WTC11 (cell line): ENCODE data around the gene ROS1. TPM values are rescaled to one million over a fixed set of nuclear protein-coding genes. Genes with fewer than 3 reads are reported as not detected.

Experiments
- AR ChIP-seq: fragments of 250-450 bp; sonication (Bioruptor Pico); IDR thresholded peaks from 2 replicates; pipeline ENCODE4 v1.9.0; 2021; ENCODE audit warnings: mild to moderate bottlenecking
- ARID4B ChIP-seq: sonication (generic); formaldehyde crosslinking; IDR thresholded peaks from 2 replicates; pipeline ENCODE4 v1.8.0; 2023; ENCODE audit warnings: missing genetic modification reagents, mild to moderate bottlenecking, borderline replicate concordance
- CREM ChIP-seq: sonication (generic); formaldehyde crosslinking; IDR thresholded peaks from 2 replicates; pipeline ENCODE4 v1.8.1; 2022; ENCODE audit warnings: mild to moderate bottlenecking, missing genetic modification reagents, moderate library complexity
- CTCF ChIP-seq: fragments of 200-600 bp; IDR thresholded peaks from 2 replicates; pipeline ENCODE4 v1.8.0; 2022; ENCODE audit warnings: antibody characterized with exemption
- E2F1 ChIP-seq: sonication (generic); formaldehyde crosslinking; IDR thresholded peaks from 2 replicates; pipeline ENCODE4 v1.8.0; 2022; ENCODE audit warnings: mild to moderate bottlenecking, missing genetic modification reagents
- FOXP4 ChIP-seq: sonication (generic); formaldehyde crosslinking; IDR thresholded peaks from 2 replicates; pipeline ENCODE4 v1.8.0; 2022; ENCODE audit warnings: mild to moderate bottlenecking, missing genetic modification reagents
- MLX ChIP-seq: sonication (generic); formaldehyde crosslinking; IDR thresholded peaks from 2 replicates; pipeline ENCODE4 v1.8.1; 2023; ENCODE audit warnings: mild to moderate bottlenecking, missing genetic modification reagents, moderate library complexity
- OVOL2 ChIP-seq: fragments of 250-450 bp; sonication (Bioruptor Pico); IDR thresholded peaks from 2 replicates; pipeline ENCODE4 v1.9.0; 2021; ENCODE audit warnings: mild to moderate bottlenecking, borderline replicate concordance
- TCF7 ChIP-seq: sonication (generic); formaldehyde crosslinking; IDR thresholded peaks from 2 replicates; pipeline ENCODE4 v1.8.0; 2022; ENCODE audit warnings: mild to moderate bottlenecking, low read depth, missing genetic modification reagents, moderate library complexity
- ZNF232 ChIP-seq: sonication (generic); formaldehyde crosslinking; IDR thresholded peaks from 2 replicates; pipeline ENCODE4 v1.8.0; 2022; ENCODE audit warnings: mild to moderate bottlenecking, missing genetic modification reagents
- ZNF281 ChIP-seq: sonication (generic); formaldehyde crosslinking; IDR thresholded peaks from 2 replicates; pipeline ENCODE4 v1.8.0; 2023; ENCODE audit warnings: mild to moderate bottlenecking, missing genetic modification reagents
- ZSCAN18 ChIP-seq: fragments of 250-450 bp; sonication (Bioruptor Pico); IDR thresholded peaks from 2 replicates; pipeline ENCODE4 v2.1.2; 2022; ENCODE audit warnings: mild to moderate bottlenecking, moderate library complexity
- total RNA-seq: library from RNA; stranded (reverse); gene quantifications from 3 replicates; pipeline ENCODE4 v1.2.3, GENCODE V29; 2021

Gene ROS1
- total RNA-seq, 1 experiment from 2014 or later: 0.02 TPM

- TF ChIP-seq E2F1: no peak
- no peak for TF ChIP-seq ZNF281 (CRISPR knock-in tag)
- no peak for TF ChIP-seq MLX
- no peak for TF ChIP-seq FOXP4 (CRISPR knock-in tag)
- no peak for TF ChIP-seq ARID4B (CRISPR knock-in tag)
- TF ChIP-seq CREM (CRISPR knock-in tag): no peak
- no peak for TF ChIP-seq ZSCAN18 (CRISPR knock-in tag)
- no peak for TF ChIP-seq CTCF
- TF ChIP-seq ZNF232: no peak
- TF ChIP-seq TCF7 (CRISPR knock-in tag): no peak
- no peak for TF ChIP-seq AR (CRISPR knock-in tag)
- TF ChIP-seq OVOL2 (CRISPR knock-in tag): no peak
Measured at GRCh38 chr6:117275205-117275604, 150.5 kb downstream of the ROS1 start (continued).
